Panc1 (cell line): Measurements from ENCODE around the gene PTGFRN.

Experiments used
- TF ChIP-seq, protein P1 (sequence below): fragments of 450-650 bp; IDR thresholded peaks from 2 replicates; pipeline ENCODE4 v1.5.1; 2017; ENCODE audit warnings: mild to moderate bottlenecking
- TF ChIP-seq, protein P2 (sequence below), 2 experiments: IDR thresholded peaks; 2 replicates each; pipeline ENCODE4 v1.6.1; 2011 to 2012; ENCODE audit warnings: low read depth in 2 of 2, control low read depth in 1 of 2, low read length in 1 of 2, mild to moderate bottlenecking in 1 of 2, moderate library complexity in 1 of 2; ENCODE audit not compliant: insufficient read depth in 1 of 2

DNA sequence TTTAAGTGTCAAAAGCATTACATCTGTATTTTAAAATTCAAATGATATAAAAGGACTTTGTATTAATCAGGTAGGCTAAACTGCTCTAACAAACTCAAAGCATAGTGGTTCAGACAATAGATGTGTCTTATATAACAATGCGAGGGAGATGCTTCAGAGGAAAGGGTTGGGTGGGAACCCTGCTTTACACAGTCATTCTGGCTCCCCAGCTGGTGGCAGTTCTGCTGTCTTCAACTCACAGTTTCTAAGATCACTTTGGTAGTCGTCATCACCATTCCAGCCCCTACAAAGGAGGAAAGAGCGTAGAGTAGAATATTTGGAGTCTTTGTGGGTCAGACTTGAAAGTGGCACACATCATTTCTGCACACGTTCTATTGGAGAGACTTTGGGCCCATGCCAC, 4.2 kb downstream of the PTGFRN start:
- TF ChIP-seq, protein P1, sequence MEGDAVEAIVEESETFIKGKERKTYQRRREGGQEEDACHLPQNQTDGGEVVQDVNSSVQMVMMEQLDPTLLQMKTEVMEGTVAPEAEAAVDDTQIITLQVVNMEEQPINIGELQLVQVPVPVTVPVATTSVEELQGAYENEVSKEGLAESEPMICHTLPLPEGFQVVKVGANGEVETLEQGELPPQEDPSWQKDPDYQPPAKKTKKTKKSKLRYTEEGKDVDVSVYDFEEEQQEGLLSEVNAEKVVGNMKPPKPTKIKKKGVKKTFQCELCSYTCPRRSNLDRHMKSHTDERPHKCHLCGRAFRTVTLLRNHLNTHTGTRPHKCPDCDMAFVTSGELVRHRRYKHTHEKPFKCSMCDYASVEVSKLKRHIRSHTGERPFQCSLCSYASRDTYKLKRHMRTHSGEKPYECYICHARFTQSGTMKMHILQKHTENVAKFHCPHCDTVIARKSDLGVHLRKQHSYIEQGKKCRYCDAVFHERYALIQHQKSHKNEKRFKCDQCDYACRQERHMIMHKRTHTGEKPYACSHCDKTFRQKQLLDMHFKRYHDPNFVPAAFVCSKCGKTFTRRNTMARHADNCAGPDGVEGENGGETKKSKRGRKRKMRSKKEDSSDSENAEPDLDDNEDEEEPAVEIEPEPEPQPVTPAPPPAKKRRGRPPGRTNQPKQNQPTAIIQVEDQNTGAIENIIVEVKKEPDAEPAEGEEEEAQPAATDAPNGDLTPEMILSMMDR: no peak
- TF ChIP-seq, protein P2, sequence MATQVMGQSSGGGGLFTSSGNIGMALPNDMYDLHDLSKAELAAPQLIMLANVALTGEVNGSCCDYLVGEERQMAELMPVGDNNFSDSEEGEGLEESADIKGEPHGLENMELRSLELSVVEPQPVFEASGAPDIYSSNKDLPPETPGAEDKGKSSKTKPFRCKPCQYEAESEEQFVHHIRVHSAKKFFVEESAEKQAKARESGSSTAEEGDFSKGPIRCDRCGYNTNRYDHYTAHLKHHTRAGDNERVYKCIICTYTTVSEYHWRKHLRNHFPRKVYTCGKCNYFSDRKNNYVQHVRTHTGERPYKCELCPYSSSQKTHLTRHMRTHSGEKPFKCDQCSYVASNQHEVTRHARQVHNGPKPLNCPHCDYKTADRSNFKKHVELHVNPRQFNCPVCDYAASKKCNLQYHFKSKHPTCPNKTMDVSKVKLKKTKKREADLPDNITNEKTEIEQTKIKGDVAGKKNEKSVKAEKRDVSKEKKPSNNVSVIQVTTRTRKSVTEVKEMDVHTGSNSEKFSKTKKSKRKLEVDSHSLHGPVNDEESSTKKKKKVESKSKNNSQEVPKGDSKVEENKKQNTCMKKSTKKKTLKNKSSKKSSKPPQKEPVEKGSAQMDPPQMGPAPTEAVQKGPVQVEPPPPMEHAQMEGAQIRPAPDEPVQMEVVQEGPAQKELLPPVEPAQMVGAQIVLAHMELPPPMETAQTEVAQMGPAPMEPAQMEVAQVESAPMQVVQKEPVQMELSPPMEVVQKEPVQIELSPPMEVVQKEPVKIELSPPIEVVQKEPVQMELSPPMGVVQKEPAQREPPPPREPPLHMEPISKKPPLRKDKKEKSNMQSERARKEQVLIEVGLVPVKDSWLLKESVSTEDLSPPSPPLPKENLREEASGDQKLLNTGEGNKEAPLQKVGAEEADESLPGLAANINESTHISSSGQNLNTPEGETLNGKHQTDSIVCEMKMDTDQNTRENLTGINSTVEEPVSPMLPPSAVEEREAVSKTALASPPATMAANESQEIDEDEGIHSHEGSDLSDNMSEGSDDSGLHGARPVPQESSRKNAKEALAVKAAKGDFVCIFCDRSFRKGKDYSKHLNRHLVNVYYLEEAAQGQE (IDR thresholded peaks at IDR 0.05; ENCODE audit: insufficient read depth in 1 of 2, low read depth in 2 of 2, low read length in 1 of 2): no peak
